GDM1 (cell line): ENCODE measurements around the gene KCNJ18.
"Not testable (repeated sequence)": the region's sequence is repeated elsewhere in the genome, so short reads cannot be mapped to it uniquely, and the experiment has no call there.

Experiments used
- DNase-seq: peaks from one replicate; lab custom pipeline; 2025; lab: John Stamatoyannopoulos, UW

The KCNJ18 gene

DNA sequence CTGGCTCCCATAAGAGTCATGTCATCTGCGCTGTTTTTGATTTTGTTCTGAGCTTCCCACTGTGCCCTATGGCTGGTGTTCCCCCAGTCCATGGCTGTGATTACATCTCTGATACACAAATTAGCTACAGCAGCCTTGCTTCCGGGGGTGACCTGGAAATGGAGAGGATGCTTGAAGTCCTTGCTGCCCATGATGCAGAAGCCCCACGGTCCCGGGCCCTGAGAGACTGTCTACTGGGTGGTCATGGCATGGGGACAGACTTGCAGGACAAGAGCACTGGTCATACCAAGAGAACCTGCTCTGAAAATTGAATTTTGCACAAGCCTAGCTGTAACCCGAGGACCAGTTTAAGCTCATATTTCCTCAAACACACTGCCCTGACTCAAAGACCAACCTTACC lies 38.8 kb downstream of the KCNJ18 start:
- not testable (repeated sequence) for DNase-seq

DNA sequence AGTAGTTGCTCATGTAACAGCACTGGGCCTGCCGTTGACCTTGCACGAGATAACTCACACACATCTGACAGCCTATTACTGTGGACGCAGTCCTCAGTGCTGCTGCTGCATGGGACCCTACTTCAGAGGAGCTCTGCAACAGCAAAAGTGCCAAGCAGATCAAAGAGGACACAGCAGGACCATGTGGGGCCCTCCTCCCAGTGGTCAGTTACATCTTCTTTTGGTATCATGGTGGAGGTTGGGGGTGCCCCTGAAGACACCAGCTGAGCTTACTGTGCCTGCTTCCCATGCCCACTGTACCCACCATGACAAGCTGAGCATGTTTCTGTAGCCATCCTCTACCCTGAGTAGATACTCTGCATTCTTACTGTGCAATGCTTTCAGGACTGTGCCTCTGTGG lies 41.6 kb downstream of the KCNJ18 start:
- not testable (repeated sequence) for DNase-seq

DNA sequence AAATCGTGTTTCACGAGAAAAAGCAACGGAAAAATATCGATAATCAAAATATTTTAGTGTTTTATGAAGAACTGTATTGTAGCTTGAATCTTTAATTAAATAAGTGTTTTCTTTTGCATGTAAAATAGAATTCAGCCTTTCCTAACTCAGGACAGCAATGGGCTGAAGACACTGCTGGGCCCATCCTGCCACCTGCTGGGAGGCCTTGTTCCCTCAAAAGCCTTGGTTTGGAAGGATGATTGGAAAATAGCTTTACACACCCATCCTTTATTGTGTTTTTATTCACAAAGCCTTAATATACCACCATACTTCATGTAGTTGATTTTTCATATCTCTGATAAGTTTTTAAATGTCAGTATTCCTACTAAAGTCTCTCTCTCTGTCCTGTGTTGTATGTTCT lies 43.5 kb downstream of the KCNJ18 start:
- not testable (repeated sequence) for DNase-seq

DNA sequence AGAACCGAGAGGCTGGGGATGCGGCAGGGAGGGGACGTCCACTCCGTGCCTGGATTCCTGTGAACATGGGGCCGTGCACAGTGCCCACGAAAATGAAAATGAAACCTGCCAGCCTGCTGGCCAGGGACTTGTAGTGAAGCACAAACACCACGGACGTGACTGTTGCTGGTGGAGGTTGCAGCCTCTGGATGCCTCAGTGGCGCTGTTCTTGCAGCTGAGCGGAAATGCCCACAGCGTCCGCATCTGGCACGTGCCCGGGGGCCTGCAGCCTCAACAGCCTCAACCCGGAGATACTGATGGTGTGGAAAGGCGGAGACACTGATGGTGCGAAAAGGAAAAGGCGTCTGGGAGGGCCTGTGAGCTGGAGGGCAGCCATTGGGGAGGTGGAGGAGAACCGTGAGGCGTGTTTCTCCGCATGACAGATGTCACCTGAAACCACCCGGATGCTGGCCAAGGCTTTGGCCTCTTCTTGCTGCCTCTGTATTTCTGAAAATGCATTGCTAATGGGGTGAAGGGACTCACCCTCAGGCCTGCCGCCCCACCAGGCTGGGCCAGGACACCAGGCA lies 44.8 kb downstream of the KCNJ18 start:
- not testable (repeated sequence) for DNase-seq

DNA sequence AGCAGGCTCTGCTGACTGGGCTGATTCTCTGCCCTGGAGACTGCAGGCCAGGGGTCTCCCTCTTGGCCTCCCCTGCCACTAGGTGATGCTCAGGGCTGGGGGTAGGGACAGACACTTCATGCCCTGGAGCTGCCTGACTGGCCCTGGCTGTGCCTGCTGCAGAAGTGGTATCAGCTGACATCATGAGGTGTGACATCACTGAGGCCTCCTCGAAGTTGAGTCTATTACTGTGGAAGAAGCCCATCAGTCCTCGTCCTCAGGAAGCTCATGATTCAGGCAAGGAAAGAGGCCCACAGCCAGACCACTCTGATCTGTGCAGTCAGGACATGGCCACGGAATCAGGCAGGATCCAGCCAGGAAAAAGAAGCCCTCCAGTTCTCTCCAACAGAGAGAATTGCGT lies 45.9 kb downstream of the KCNJ18 start:
- DNase-seq: not testable (repeated sequence)

DNA sequence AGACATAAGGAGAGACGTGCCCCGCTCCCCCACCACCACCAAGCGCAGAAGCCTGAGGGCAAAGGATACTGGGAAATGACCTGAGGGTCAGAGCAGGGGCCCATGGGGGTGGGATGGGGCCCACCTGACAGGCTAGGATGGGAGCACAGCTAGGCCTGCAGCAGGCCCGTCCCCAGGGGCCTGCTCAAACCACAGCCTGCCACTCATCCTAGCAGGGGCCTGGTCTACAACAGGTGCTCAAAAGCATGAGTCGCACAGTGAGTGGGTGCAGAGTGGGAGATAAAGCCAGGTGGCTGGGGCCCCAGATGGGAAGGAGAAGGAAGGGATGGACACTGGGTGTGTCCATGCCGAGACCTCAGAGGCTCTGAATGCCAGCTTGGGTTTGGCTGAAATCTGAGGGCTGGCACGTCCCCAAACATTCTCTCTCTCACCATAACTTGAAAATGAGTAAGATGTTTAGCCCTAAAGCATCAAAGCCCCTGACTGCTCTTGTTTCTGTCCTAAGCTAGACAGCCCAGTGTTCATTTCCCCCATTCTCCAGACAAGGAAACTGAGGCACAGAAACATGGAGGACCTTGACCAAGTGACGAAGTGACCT lies 46.7 kb downstream of the KCNJ18 start:
- not testable (repeated sequence) for DNase-seq

DNA sequence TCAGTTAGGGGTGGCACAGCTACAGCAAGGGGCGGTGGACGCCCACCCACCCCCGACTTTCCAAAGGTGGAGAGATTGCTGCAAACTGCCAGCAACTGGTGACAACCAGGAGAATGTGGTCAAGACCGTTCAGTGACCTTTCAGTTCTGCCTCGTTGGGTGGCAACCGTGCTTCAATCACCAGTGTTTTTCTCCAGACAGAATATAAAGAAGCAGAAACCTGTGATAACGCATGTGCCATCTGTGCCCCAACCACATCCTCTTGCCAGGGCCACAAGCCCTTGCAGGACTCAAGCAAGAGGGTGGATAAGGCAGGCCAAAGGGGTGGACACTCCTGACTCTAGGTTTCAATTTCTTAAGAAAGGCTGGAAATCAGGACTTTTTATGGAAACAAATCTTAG lies 47.2 kb downstream of the KCNJ18 start:
- DNase-seq: not testable (repeated sequence)

DNA sequence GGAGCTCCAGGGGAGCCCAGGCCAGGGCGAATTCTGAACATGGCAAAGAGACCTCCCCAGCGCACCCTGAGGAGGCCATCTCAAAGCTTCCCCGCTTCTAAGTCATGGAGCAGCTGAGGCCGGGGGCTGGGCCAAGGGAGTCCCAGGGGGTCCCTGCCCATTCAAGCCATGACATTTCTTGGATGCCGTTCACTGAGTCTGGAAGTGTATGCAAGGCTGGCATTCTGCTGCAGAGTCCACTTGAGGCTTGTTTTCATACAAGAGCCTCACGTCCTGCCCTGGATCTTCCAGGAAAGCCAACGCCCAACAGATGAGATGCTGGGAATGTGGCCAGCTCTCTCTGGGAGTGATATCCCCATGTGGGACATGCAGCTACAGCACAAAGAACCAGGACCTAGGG lies 48.5 kb downstream of the KCNJ18 start:
- not testable (repeated sequence) for DNase-seq

DNA sequence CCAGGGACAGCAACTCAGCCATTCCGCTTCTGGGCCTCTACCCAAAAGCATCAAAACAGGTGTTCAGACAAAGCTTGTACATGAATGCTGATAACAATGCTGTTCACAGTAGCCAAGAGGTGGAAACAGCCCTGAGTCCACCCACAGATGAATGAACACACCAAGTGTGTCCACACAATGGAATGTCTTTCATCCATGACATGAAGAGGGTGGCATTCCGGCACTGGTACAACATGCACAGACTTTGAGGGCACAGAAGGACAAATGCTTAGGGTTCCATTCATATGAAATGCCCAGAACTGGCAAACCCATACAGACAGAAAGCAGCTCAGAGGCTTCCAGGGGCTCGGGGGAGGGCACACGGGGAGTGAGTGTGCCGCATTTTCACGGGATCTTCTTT lies 49.2 kb downstream of the KCNJ18 start:
- not testable (repeated sequence) for DNase-seq

DNA sequence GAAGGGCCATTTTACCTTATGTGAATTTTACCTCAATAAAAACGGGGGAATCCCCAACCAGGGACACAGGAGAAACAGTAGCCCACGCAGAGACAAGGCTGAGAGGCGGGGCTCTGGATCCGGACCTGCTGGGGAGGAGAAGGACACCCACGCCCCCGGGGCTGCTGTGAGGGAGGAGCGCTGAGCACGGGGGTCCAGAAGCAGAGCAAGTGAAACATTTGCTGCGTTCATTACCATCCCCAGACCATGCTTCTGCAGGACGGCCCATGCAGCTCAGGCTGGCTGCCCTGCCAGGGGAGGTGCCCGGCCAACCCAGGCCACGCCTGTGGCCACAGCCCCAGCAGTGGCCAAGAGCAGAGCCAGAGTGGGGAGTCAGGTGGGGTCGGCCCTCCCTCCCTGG lies 50.0 kb downstream of the KCNJ18 start:
- DNase-seq: no peak

DNA sequence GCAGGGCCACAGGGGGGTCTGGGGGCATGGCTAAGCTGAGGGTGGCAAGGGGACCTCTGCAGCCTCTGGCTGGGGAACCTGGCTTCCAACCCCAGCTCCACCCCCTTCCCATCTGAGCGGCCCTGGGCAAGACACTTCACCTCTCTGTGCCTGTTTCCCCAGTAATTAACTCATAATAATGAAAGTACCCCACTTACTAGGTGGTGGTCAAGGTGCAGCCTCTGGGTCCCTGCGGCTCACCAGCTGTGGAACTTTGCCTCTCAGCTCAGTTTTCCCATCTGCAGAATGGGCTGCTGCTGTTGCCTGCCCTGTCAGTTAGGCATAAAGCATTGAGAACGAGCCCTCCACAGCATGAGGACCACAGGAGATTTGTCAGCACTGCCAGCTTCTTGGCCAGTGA lies 51.8 kb downstream of the KCNJ18 start:
- DNase-seq: not testable (repeated sequence)

DNA sequence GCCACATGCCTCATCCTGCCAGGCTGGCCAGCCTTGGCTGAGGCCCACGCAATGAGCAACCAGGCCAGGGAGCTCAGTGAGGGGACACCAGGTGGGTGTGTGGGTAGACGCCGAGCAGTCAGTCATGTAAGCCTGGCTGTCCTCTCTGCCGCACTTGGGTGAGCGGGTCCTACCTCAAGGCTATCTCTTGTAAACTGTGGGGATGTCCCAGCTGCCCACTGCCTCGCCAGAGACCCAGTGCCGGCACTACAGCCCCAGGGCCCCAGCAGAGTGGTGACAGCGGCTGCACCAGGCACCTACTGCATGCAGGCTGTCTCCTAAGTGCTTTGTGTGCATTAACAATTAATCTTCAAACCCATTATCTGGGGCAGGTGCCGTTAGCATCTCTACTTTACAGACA lies 52.3 kb downstream of the KCNJ18 start:
- not testable (repeated sequence) for DNase-seq

DNA sequence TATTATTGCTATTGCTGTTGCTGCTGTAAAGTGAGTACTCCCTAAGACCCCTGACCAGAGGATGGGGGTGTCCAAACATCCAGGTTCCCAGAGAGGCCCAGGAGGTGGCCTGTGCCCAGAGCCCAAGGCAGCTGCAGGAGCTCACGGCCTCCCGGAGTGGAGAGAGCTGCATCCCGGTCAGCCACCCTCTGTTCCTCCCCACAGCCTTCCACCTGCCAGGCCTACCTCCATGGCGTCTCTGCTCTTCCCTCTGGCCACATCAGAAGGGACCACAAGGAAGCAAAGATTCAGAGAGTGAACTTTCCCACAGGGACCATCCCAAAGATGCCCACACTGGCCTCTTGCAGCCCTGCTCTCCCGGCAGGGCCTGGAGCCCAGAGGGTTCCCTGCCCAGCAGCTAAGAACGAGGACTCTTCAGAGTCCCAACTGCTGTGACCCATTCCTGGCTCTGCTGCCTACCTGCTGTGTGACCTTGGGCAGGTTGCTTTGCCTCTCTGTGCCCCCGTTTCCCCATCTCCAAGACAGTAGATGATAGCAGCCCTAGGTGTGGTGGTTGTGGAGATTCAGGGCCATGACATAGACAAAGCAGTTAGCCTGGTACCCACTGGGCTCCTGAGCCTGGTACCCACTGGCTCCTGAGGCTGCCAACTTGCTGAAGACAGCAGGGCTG lies 53.2 kb downstream of the KCNJ18 start:
- not testable (repeated sequence) for DNase-seq

DNA sequence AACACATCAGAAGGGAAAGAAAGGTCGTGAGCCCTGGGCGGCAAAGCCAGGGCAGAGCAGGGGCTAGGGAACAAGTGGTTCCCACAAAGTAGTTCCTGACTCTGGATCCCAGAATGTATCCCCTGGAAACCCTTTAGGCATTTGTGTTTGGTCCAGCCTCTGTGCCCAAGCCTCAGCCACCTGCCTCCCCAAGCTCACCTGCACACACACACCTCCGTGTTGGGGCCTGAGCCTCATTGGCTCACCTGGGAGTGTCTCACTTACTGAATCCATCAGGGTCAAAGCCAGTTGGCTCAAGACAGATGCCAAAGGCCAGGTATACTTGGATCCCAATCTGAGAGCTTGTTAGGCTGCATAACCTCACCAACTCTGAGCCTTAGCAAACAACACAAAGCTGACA lies 54.1 kb downstream of the KCNJ18 start:
- DNase-seq: not testable (repeated sequence)

DNA sequence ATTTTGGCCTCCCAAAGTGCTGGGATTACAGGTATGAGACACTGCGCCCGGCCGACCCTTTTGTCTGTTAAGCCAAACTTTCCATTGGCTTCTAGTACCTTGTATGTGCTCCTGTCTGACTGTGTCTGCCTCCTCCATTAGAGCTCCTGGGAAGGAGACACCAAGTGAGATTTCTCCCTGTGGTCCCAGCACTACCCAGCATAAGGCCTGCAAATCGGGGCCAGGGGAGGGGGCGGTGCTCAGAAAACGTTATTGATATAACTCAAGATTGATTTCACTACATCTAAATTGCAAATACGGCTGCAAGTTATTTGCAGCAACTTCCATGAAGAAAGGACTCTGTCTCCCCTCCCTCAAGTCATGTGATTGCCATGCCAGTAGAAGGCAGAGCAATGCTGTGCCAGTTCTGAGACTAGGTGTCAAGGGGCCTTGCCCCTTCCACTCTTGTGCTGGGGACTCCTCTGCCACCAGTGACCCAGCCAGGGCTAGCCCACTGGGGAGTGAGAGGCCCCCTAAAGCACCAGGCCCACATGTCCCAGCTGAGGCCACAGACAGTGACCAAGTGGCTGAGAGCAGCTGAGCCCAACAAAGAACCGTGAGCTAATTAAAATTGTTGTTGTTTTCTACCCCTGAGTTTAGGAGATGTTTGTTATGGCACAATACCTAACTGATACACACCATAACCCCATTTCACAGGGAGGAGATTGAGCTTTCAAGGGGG lies 55.0 kb downstream of the KCNJ18 start:
- DNase-seq: not testable (repeated sequence)

DNA sequence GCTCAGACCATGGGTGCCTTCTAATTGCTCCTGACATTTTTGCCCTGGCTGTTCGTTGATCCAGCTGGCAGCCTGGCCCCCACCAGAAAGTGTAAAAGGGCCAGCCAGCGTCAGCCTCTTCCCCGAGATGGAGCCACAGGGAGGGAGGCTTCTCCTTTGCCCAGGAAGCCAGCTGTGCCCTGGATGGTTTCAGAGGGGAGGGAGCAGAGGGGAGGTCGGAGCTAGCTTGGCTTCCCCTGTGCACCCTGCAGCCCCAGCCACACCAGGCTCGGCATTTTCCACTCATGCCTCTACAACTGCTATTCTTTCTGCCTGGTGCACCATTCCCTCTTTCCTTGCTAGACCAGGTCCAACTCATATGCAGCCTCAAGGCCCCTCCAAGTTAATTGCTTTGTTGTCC lies 56.4 kb downstream of the KCNJ18 start:
- not testable (repeated sequence) for DNase-seq

DNA sequence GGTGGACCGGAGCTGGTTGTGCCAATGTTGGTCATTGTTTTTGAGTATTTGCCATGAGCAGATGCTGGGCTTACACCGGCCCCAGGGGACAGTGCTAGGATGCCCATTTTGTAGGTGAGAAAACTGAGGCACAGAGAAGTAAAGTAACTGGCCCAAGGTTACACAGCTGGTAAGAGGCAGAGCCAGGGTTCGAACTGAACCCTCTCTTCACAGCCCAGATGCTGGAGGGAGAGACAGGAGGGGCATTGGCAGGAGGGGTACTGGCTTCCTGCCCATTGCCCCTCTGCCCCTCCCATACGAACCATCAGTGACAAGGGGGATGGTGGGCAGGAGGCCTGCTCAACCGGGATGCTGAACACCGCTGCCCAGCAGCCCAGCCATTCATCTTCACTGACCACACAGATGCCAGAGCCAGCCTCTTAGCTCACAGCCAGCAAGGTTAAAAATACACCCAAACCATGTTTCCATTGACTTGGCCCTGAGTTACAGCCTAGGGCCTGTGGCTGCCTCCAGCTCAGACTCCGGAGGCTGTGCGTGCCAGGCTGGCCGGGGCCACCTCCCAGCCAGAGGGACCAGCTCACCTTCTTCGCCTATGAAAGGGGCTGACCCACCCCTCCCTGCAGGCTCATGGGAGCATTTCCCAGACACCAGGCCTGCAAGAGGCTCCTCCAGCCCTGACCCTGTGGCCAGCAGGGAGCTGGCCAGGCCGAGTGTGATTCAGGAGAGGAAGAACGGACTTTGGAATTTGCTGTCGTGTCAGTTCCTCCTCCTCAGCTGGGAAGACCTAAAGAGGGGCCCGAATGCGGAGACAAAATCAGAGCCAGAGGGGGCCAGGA lies 57.6 kb downstream of the KCNJ18 start:
- not testable (repeated sequence) for DNase-seq

DNA sequence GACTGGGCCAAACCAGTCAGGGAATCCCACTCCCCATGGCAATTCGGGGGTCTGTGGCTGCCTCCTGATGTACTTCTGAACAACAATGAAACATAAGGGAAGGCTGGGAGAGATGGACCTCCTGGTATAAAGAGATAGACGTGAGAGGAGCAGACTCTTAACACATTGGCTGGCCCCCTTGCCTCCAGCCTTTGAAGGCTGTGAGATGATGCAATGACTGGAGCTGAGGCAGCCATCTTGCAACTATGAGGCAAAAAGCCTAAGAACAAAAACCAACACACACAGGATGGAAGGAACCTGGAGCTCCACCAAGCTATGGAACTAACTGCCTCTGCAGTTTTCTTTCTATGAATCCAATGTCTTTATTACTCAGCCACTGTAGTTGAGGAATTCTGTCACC lies 58.8 kb downstream of the KCNJ18 start:
- not testable (repeated sequence) for DNase-seq
